ENCODE measurements around the gene HNF1B.
"Not testable (repeated sequence)": the region's sequence is repeated elsewhere in the genome, so short reads cannot be mapped to it uniquely, and the experiment has no call there.

The HNF1B gene

GRCh38 chr17:37788526-37788925, 43.7 kb upstream of the HNF1B start:
- no peak overlapping the region for H3K4me3 ChIP-seq (ENCODE audit: low read depth, low read length)
- no peak for TF ChIP-seq CTCF (IDR thresholded peaks at IDR 0.05; ENCODE audit: low read depth, low read length, missing control alignments)
- in situ Hi-C loops (cut with HindIII; ENCODE audit: low sequenced_read_pairs): no loop called here
- no peak for DNase-seq (ENCODE audit: low read depth)

DNA sequence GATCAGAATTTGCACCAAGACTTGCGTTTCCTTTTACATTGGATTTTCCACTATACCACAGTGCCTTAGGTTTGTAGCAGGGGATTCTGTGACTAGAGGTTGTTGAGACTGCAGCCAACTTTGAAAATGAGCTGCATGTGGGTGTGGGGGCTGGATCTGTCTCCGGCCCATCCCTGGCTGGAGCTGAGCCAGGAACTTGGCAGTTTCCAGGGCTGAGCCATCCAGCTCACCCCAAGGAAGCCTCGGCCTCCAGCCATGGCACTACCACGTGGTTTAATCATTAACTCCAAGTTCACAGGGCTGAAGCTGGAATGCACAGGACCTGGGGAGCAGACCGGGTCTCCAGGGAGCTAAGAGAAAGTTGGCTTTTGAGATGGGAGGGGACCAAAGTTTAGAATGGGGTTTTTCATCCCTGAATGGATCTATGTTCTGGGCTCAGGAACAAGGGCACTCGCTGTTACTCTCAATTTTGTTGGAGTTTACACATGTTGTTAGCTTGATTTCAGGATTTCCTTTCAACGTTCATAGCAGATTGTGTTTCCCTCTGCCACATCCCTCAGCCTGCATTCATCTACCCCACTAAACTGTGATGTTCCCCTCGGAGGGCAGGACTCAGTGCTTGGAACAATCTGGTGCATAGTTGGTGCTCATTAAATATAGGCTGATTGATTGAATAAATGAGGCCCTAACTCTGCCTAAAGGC, 42.3 kb upstream of the HNF1B start:
- no peak for TF ChIP-seq CTCF (IDR thresholded peaks at IDR 0.05; ENCODE audit: low read depth, low read length, missing control alignments)
- peak; percentile 32 for DNase-seq (ENCODE audit: low read depth)
- no peak overlapping the region for H3K4me3 ChIP-seq (ENCODE audit: low read depth, low read length)
- in situ Hi-C loops (cut with HindIII; ENCODE audit: low sequenced_read_pairs): no loop called here

- no peak for TF ChIP-seq CTCF (IDR thresholded peaks at IDR 0.05; ENCODE audit: low read depth, low read length, missing control alignments)
Measured at GRCh38 chr17:37786481-37786880, 41.6 kb upstream of the HNF1B start.

DNA sequence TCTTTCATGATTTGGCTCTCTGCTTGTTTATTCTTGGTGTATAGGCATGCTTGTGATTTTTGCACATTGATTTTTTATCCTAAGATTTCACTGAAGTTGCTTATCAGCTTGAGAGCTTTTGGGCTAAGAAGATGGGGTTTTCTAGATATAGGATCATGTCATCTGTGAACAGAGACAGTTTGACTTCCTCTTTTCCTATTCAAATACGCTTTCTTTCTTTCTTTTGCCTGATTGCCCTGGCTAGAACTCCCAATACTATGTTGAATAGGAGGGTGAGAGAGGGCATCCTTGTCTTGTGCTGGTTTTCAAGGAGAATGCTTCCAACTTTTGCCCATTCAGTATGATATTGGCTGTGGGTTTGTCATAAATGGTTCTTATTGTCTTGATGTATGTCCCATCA, 37.6 kb upstream of the HNF1B start:
- DNase-seq (ENCODE audit: low read depth); H3K4me3 ChIP-seq (ENCODE audit: low read depth, low read length); in situ Hi-C loops (cut with HindIII; ENCODE audit: low sequenced_read_pairs): not testable (repeated sequence)

More at GRCh38 chr17:37786481-37786880, 41.6 kb upstream of the HNF1B start:
- in situ Hi-C loops (cut with HindIII; ENCODE audit: low sequenced_read_pairs): no loop called here
- no peak for DNase-seq (ENCODE audit: low read depth)
- H3K4me3 ChIP-seq (ENCODE audit: low read depth, low read length): no peak overlapping the region

DNA sequence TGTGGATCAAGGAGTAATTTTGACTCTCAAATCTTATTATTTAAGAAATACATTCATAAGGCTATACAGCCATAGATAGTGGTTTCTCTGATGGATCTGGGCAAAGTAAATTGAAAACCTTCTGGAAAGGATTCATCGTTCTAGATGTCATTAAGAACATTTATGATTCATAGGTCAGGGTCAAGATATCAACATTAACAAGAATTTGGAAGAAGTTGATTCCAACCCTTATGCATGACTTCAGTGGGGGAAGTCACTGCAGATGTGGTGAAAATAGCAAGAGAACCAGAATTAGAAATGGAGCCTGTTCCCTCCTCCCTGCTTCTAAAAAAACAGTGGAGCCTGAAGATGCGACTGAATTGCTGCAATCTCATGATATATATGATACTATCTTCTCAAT, 36.6 kb upstream of the HNF1B start:
- no peak overlapping the region for H3K4me3 ChIP-seq (ENCODE audit: low read depth, low read length)
- TF ChIP-seq CTCF (IDR thresholded peaks at IDR 0.05; ENCODE audit: low read depth, low read length, missing control alignments): no peak
- DNase-seq (ENCODE audit: low read depth): no peak
- in situ Hi-C loops (cut with HindIII; ENCODE audit: low sequenced_read_pairs): no loop called here

- H3K4me3 ChIP-seq (ENCODE audit: low read depth, low read length): no peak overlapping the region
- in situ Hi-C loops (cut with HindIII; ENCODE audit: low sequenced_read_pairs): no loop called here
- peak; percentile 68 for DNase-seq (ENCODE audit: low read depth)
- TF ChIP-seq CTCF (IDR thresholded peaks at IDR 0.05; ENCODE audit: low read depth, low read length, missing control alignments): no peak
Measured at GRCh38 chr17:37779554-37779953, 34.7 kb upstream of the HNF1B start.

GRCh38 chr17:37774504-37774903, 29.6 kb upstream of the HNF1B start:
- no peak for DNase-seq (ENCODE audit: low read depth)
- in situ Hi-C loops (cut with HindIII; ENCODE audit: low sequenced_read_pairs): no loop called here
- TF ChIP-seq CTCF (IDR thresholded peaks at IDR 0.05; ENCODE audit: low read depth, low read length, missing control alignments): no peak
- H3K4me3 ChIP-seq (ENCODE audit: low read depth, low read length): no peak overlapping the region
